HCT116 (cell line): ENCODE data around the gene DCAF8L1. TPM values are rescaled to one million over a fixed set of nuclear protein-coding genes. Genes with fewer than 3 reads are reported as not detected.

ENCODE experiments used
- ATAC-seq: fragments of 200-7000 bp; cut with Tn5 transposase; 2 replicates; pipeline ENCODE4 v1.9.1; 2020; ENCODE audit warnings: mild to moderate bottlenecking, moderate library complexity
- BruUV-seq: library from RNA; stranded (reverse); fragments of 400-500 nt; replicated peaks from 2 replicates; lab custom pipeline; 2021; lab: Mats Ljungman, UMichigan
- CTCF ChIA-PET: fragments of 300-600 bp; sonication (Branson Sonifier 250); formaldehyde crosslinking; loops from one replicate; lab custom pipeline; 2021; ENCODE audit warnings: antibody characterized with exemption; lab: Charles Lee
- POLR2A ChIA-PET: fragments of 300-600, 350-600 bp; sonication (Branson Sonifier 250); formaldehyde crosslinking; loops from one replicate; lab custom pipeline; 2021; ENCODE audit warnings: antibody characterized with exemption; lab: Charles Lee
- RAD21 ChIA-PET, 2 experiments: fragments of 300-600 bp; sonication (Branson Sonifier 250); formaldehyde crosslinking; loops; one replicate each; lab custom pipeline; 2023; ENCODE audit warnings: low total read pairs in 2 of 2; ENCODE audit not compliant: uncharacterized antibody in 2 of 2, unreplicated experiment in 2 of 2, low non-redundant PET in 1 of 2; lab: Charles Lee
- DNase-seq: peaks from one replicate; pipeline ENCODE4 v3.0.0-alpha.2; 2010; ENCODE audit warnings: low read depth, low spot score
- H2AFZ ChIP-seq: fragments of 200-600 bp; shearing (Covaris generic), sonication (generic); 2 replicates; pipeline ENCODE4 v1.6.1; 2017; ENCODE audit warnings: low read depth, mixed run types, mixed read lengths, antibody characterized with exemption, low read length; ENCODE audit not compliant: poor library complexity, severe bottlenecking
- H3K27ac ChIP-seq: 2 replicates; pipeline ENCODE4 v1.5.1; 2012; ENCODE audit warnings: low read depth, low read length
- H3K27me3 ChIP-seq: fragments of 200-600 bp; sonication (generic); 2 replicates; pipeline ENCODE4 v1.6.1; 2016; ENCODE audit warnings: mixed run types, low read length, mixed read lengths; ENCODE audit not compliant: insufficient read depth
- H3K36me3 ChIP-seq, 2 experiments: fragments of 200-500 bp in 1 of 2; fragments of 200-600 bp in 1 of 2; sonication (Bioruptor generic) in 1 of 2; sonication (generic) in 1 of 2; 2 replicates each; pipeline versions ENCODE4 v1.5.1 to v1.6.1; 2014 to 2016; ENCODE audit warnings: low read length in 2 of 2, inconsistent platforms in 1 of 2, mixed read lengths in 1 of 2, mixed run types in 1 of 2; ENCODE audit not compliant: insufficient read depth in 2 of 2, control insufficient read depth in 1 of 2
- H3K4me1 ChIP-seq, 2 experiments: fragments of 200-600 bp in 1 of 2; sonication (generic) in 1 of 2; 2 replicates each; pipeline versions ENCODE4 v1.5.1 to v1.6.1; 2012 to 2017; ENCODE audit warnings: low read length in 2 of 2, inconsistent platforms in 1 of 2, mild to moderate bottlenecking in 1 of 2, mixed read lengths in 1 of 2, mixed run types in 1 of 2, moderate library complexity in 1 of 2; ENCODE audit not compliant: insufficient read depth in 2 of 2, control insufficient read depth in 1 of 2
- H3K4me2 ChIP-seq: fragments of 200-600 bp; sonication (generic); 2 replicates; pipeline ENCODE4 v1.6.1; 2017; ENCODE audit warnings: mixed run types, low read length, mixed read lengths
- H3K4me3 ChIP-seq, 2 experiments: fragments of 200-600 bp in 1 of 2; sonication (generic) in 1 of 2; replicated peaks in 1 of 2; 2 replicates each; pipeline ENCODE4 v1.5.1; 2011 to 2016; ENCODE audit warnings: low read length in 2 of 2, control low read depth in 1 of 2, low read depth in 1 of 2, mild to moderate bottlenecking in 1 of 2, mixed read lengths in 1 of 2, mixed run types in 1 of 2
- H3K79me2 ChIP-seq: fragments of 200-600 bp; sonication (generic); 2 replicates; pipeline ENCODE4 v1.6.1; 2017; ENCODE audit warnings: mild to moderate bottlenecking, mixed run types, low read length, moderate library complexity, mixed read lengths; ENCODE audit not compliant: insufficient read depth
- H3K9ac ChIP-seq: fragments of 200-600 bp; sonication (generic); 2 replicates; pipeline ENCODE4 v1.6.1; 2016; ENCODE audit warnings: low read length, mixed read lengths
- H3K9me2 ChIP-seq: fragments of 200-600 bp; sonication (generic), shearing (Covaris generic); 2 replicates; pipeline ENCODE4 v1.6.1; 2017; ENCODE audit warnings: mixed run types, mild to moderate bottlenecking, moderate library complexity; ENCODE audit not compliant: insufficient read depth
- H3K9me3 ChIP-seq, 2 experiments: fragments of 200-500 bp in 1 of 2; fragments of 200-600 bp in 1 of 2; sonication (Bioruptor generic) in 1 of 2; sonication (generic) in 1 of 2; 2 replicates each; pipeline ENCODE4 v1.6.1; 2014 to 2017; ENCODE audit warnings: low read length in 2 of 2, mixed read lengths in 2 of 2, inconsistent platforms in 1 of 2, low read depth in 1 of 2, mild to moderate bottlenecking in 1 of 2, mixed run types in 1 of 2, moderate library complexity in 1 of 2; ENCODE audit not compliant: control insufficient read depth in 1 of 2, insufficient read depth in 1 of 2
- H4K20me1 ChIP-seq: fragments of 200-600 bp; sonication (generic), shearing (Covaris generic); 2 replicates; pipeline ENCODE4 v1.6.1; 2017; ENCODE audit warnings: mixed run types, mild to moderate bottlenecking, moderate library complexity; ENCODE audit not compliant: insufficient read depth
- CBX3 ChIP-seq: IDR thresholded peaks from 2 replicates; pipeline ENCODE4 v1.6.1; 2012; ENCODE audit warnings: low read depth
- CEBPB ChIP-seq: IDR thresholded peaks from 2 replicates; pipeline ENCODE4 v1.6.1; 2012; ENCODE audit warnings: low read depth
- ELF1 ChIP-seq: IDR thresholded peaks from 2 replicates; pipeline ENCODE4 v1.6.1; 2012; ENCODE audit warnings: low read depth, borderline replicate concordance
- EZH2 ChIP-seq: fragments of 200-600 bp; sonication (generic); IDR thresholded peaks from 2 replicates; pipeline ENCODE4 v1.6.1; 2017; ENCODE audit warnings: antibody characterized with exemption, mixed run types
- EZH2phosphoT487 ChIP-seq: fragments of 200-600 bp; IDR thresholded peaks from 2 replicates; pipeline ENCODE4 v1.6.1; 2018; ENCODE audit warnings: antibody characterized with exemption, borderline replicate concordance
- FOSL1 ChIP-seq: IDR thresholded peaks from 2 replicates; pipeline ENCODE4 v1.6.1; 2012; ENCODE audit warnings: low read depth
- JUND ChIP-seq: IDR thresholded peaks from 2 replicates; pipeline ENCODE4 v1.6.1; 2012
- RAD21 ChIP-seq: IDR thresholded peaks from 2 replicates; pipeline ENCODE4 v1.6.1; 2012; ENCODE audit warnings: low read depth, mild to moderate bottlenecking
- REST ChIP-seq: IDR thresholded peaks from 2 replicates; pipeline ENCODE4 v1.6.1; 2012; ENCODE audit warnings: low read depth
- SP1 ChIP-seq: IDR thresholded peaks from 2 replicates; pipeline ENCODE4 v1.6.1; 2012; ENCODE audit warnings: low read depth
- SRF ChIP-seq: IDR thresholded peaks from 2 replicates; pipeline ENCODE4 v1.6.1; 2012; ENCODE audit warnings: low read depth
- YY1 ChIP-seq: IDR thresholded peaks from 2 replicates; pipeline ENCODE4 v1.6.1; 2011; ENCODE audit warnings: low read length, low read depth, moderate library complexity, mild to moderate bottlenecking; ENCODE audit not compliant: insufficient replicate concordance; ENCODE audit errors: extremely low read depth
- ZFX ChIP-seq: fragments of 450-650 bp; IDR thresholded peaks from 2 replicates; pipeline ENCODE4 v1.6.1; 2017
- ZNF274 ChIP-seq: fragments of 200-500 bp; sonication (Bioruptor generic); IDR thresholded peaks from 2 replicates; pipeline ENCODE4 v1.6.1; 2014; ENCODE audit warnings: mild to moderate bottlenecking, low read depth, low read length, inconsistent platforms
- intact Hi-C: fragments of 100-400 bp; cut with micrococcal nuclease; formaldehyde crosslinking; loops from 2 replicates; pipeline ENCODE4 v1.10.0; 2022
- total RNA-seq: library from RNA; stranded (reverse); gene quantifications from one replicate; pipeline ENCODE4 v1.2.1, GENCODE V29; 2021; ENCODE audit not compliant: unreplicated experiment
- TF ChIP-seq, protein P1 (sequence below): IDR thresholded peaks from 2 replicates; pipeline ENCODE4 v1.6.1; 2011; ENCODE audit warnings: mild to moderate bottlenecking, low read length, moderate library complexity; ENCODE audit not compliant: insufficient replicate concordance; ENCODE audit errors: extremely low read depth
- TF ChIP-seq, protein P2 (sequence below): IDR thresholded peaks from 2 replicates; pipeline ENCODE4 v1.6.1; 2012
- TF ChIP-seq, protein P3 (sequence below), 3 experiments: fragments of 200-600 bp in 1 of 3; sonication (generic) in 1 of 3; IDR thresholded peaks in 2 of 3; conservative IDR thresholded peaks in 1 of 3; 2 replicates each; pipeline ENCODE4 v1.5.1; 2012 to 2017; ENCODE audit warnings: low read depth in 2 of 3, low read length in 2 of 3, antibody characterized with exemption in 1 of 3, borderline replicate concordance in 1 of 3, control low read depth in 1 of 3, mild to moderate bottlenecking in 1 of 3, mixed read lengths in 1 of 3, mixed run types in 1 of 3, moderate library complexity in 1 of 3; ENCODE audit not compliant: insufficient read depth in 1 of 3
- TF ChIP-seq, protein P4 (sequence below): IDR thresholded peaks from 2 replicates; pipeline ENCODE4 v1.6.1; 2012

DCAF8L1 gene
- total RNA-seq, 1 experiment from 2014 or later = not detected

DNA sequence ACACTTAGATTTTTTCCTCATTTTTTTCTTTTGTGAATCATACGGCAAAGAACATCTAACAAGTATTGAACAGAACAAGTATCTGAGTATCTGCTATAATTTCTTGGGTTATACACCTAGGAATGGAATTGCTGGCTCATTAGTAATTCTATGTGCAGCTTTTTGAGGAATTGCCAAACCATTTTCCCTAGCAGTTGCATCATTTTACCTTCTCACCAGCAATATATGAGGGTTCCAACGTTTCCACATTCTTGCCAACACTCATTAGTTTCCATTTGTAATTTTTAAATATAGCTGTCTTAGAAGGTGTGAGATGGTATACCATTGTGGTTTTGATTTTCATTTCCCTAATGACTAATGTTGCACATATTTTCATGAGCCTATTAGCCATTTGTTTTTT lies 41.1 kb upstream of the DCAF8L1 start:
- Histone ChIP-seq H3K27me3 (no peaks in the 10 kb centered on the region), H3K9me3 (no peaks in the 10 kb centered on the region), H3K27ac (no peak overlapping the region), H3K79me2 (no peaks in the 10 kb centered on the region), H3K9me2 (no peaks in the 10 kb centered on the region), H3K9ac (no peak overlapping the region), H3K36me3 (no peaks in the 10 kb centered on the region), H3K4me3 (no peak overlapping the region), H3K4me1 (no peaks in the 10 kb centered on the region), H4K20me1 (no peaks in the 10 kb centered on the region), H2AFZ (no peak overlapping the region), H3K4me2 (no peak overlapping the region)
- ChIA-PET CTCF (no interaction called here), RAD21 (no interaction called here), POLR2A (no interaction called here)
- ATAC-seq (no peak), DNase-seq (no peak)
- intact Hi-C loops = no loop called here
- BruUV-seq = no TSS peak
- TF ChIP-seq RAD21 (no peak), REST (no peak), SRF (no peak), CEBPB (no peak), EZH2phosphoT487 (no peak), ZFX (no peak), EZH2 (no peak), CBX3 (no peak), JUND (no peak), ELF1 (no peak), FOSL1 (no peak), SP1 (no peak), ZNF274 (no peak), YY1 (no peak)
- TF ChIP-seq, protein P1, sequence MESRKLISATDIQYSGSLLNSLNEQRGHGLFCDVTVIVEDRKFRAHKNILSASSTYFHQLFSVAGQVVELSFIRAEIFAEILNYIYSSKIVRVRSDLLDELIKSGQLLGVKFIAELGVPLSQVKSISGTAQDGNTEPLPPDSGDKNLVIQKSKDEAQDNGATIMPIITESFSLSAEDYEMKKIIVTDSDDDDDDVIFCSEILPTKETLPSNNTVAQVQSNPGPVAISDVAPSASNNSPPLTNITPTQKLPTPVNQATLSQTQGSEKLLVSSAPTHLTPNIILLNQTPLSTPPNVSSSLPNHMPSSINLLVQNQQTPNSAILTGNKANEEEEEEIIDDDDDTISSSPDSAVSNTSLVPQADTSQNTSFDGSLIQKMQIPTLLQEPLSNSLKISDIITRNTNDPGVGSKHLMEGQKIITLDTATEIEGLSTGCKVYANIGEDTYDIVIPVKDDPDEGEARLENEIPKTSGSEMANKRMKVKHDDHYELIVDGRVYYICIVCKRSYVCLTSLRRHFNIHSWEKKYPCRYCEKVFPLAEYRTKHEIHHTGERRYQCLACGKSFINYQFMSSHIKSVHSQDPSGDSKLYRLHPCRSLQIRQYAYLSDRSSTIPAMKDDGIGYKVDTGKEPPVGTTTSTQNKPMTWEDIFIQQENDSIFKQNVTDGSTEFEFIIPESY = no peak
- TF ChIP-seq, protein P2, sequence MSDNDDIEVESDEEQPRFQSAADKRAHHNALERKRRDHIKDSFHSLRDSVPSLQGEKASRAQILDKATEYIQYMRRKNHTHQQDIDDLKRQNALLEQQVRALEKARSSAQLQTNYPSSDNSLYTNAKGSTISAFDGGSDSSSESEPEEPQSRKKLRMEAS = no peak
- TF ChIP-seq, protein P3, sequence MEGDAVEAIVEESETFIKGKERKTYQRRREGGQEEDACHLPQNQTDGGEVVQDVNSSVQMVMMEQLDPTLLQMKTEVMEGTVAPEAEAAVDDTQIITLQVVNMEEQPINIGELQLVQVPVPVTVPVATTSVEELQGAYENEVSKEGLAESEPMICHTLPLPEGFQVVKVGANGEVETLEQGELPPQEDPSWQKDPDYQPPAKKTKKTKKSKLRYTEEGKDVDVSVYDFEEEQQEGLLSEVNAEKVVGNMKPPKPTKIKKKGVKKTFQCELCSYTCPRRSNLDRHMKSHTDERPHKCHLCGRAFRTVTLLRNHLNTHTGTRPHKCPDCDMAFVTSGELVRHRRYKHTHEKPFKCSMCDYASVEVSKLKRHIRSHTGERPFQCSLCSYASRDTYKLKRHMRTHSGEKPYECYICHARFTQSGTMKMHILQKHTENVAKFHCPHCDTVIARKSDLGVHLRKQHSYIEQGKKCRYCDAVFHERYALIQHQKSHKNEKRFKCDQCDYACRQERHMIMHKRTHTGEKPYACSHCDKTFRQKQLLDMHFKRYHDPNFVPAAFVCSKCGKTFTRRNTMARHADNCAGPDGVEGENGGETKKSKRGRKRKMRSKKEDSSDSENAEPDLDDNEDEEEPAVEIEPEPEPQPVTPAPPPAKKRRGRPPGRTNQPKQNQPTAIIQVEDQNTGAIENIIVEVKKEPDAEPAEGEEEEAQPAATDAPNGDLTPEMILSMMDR (IDR thresholded peaks at IDR 0.05 in 2 of 3, conservative IDR thresholded peaks at IDR 0.05 in 1 of 3; ENCODE audit: borderline replicate concordance in 1 of 3, insufficient read depth in 1 of 3, low read depth in 2 of 3, low read length in 2 of 3) = no peak
- TF ChIP-seq, protein P4, sequence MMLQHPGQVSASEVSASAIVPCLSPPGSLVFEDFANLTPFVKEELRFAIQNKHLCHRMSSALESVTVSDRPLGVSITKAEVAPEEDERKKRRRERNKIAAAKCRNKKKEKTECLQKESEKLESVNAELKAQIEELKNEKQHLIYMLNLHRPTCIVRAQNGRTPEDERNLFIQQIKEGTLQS = no peak
